ENCODE measurements around the gene PSMC3IP. TPM values are rescaled to one million over a fixed set of nuclear protein-coding genes. Genes with fewer than 3 reads are reported as not detected.
"Not testable (repeated sequence)": the region's sequence is repeated elsewhere in the genome, so short reads cannot be mapped to it uniquely, and the experiment has no call there.

Gene PSMC3IP
- 10 to 100 TPM; 31.7 to 40.7 TPM for total RNA-seq

- ATAC-seq (replicated peaks in 1 of 2), result peak; percentile 95 to 97
- Mint-ChIP-seq H3K9me3 (no peaks in the 10 kb centered on the region), H3K27me3 (ENCODE audit: low read depth) (no peaks in the 10 kb centered on the region), H3K4me3 (peak within 1 kb of the TSS; percentile 92 to 96), H3K27ac (peak within 1 kb of the TSS; percentile 97), H3K36me3 (ENCODE audit: insufficient read depth in 2 of 2) (peaks cover 15 to 24% of the 10 kb centered on the region in 2 donors), H3K4me1 (ENCODE audit: low read depth) (peaks cover 55% of the 10 kb centered on the region)
- peak; percentile 96 to 97 for DNase-seq
These were observed at the start of gene PSMC3IP for GRCh38 chr17:42577532-42578281. TSS of gene PSMC3IP (minus strand) at chr17:42577729. CDS start at chr17:42577686, 43 bp downstream.

- no peak overlapping the region for H3K4me3 Mint-ChIP-seq
- ATAC-seq (replicated peaks in 1 of 2) (no peak), DNase-seq (no peak)
- no peaks in the 10 kb centered on the region for H3K36me3 Mint-ChIP-seq (ENCODE audit: insufficient read depth in 2 of 2)
- H3K9me3 Mint-ChIP-seq, result no peaks in the 10 kb centered on the region
- no peak overlapping the region for H3K27ac Mint-ChIP-seq
- H3K4me1 Mint-ChIP-seq (ENCODE audit: low read depth), result peaks cover 2% of the 10 kb centered on the region
- no peaks in the 10 kb centered on the region for H3K27me3 Mint-ChIP-seq (ENCODE audit: low read depth)
These were observed 46.4 kb upstream of the PSMC3IP start for GRCh38 chr17:42623732-42624596.

GRCh38 chr17:42623271-42623670, 45.7 kb upstream of the PSMC3IP start:
- H3K4me1 Mint-ChIP-seq (ENCODE audit: low read depth), result peaks cover 9% of the 10 kb centered on the region
- H3K27me3 Mint-ChIP-seq (ENCODE audit: low read depth), result no peaks in the 10 kb centered on the region
- ATAC-seq (replicated peaks in 1 of 2) (no peak), DNase-seq (no peak)
- no peak overlapping the region for H3K27ac Mint-ChIP-seq
- no peaks in the 10 kb centered on the region for H3K9me3 Mint-ChIP-seq
- no peaks in the 10 kb centered on the region for H3K36me3 Mint-ChIP-seq (ENCODE audit: insufficient read depth in 2 of 2)
- H3K4me3 Mint-ChIP-seq, result no peak overlapping the region

GRCh38 chr17:42621987-42622386, 44.5 kb upstream of the PSMC3IP start:
- ATAC-seq (replicated peaks in 1 of 2); H3K27me3 Mint-ChIP-seq (ENCODE audit: low read depth); H3K9me3 Mint-ChIP-seq; H3K36me3 Mint-ChIP-seq (ENCODE audit: insufficient read depth in 2 of 2); DNase-seq; H3K27ac Mint-ChIP-seq; H3K4me3 Mint-ChIP-seq: not testable (repeated sequence)
- H3K4me1 Mint-ChIP-seq (ENCODE audit: low read depth), result peaks cover 16% of the 10 kb centered on the region

- H3K27ac Mint-ChIP-seq, result no peak overlapping the region
- DNase-seq (no peak), ATAC-seq (replicated peaks in 1 of 2) (no peak)
- H3K4me3 Mint-ChIP-seq, result no peak overlapping the region
- no peaks in the 10 kb centered on the region for H3K27me3 Mint-ChIP-seq (ENCODE audit: low read depth)
- H3K9me3 Mint-ChIP-seq, result no peaks in the 10 kb centered on the region
- H3K4me1 Mint-ChIP-seq (ENCODE audit: low read depth), result peaks cover 16% of the 10 kb centered on the region
- H3K36me3 Mint-ChIP-seq (ENCODE audit: insufficient read depth in 2 of 2), result peaks cover 0 to 14% of the 10 kb centered on the region in 2 donors
These were observed 41.1 kb upstream of the PSMC3IP start for GRCh38 chr17:42618442-42619150.

GRCh38 chr17:42617956-42618431, 40.5 kb upstream of the PSMC3IP start:
- no peaks in the 10 kb centered on the region for H3K9me3 Mint-ChIP-seq
- H3K4me1 Mint-ChIP-seq (ENCODE audit: low read depth), result peaks cover 16% of the 10 kb centered on the region
- no peak for DNase-seq
- H3K27ac Mint-ChIP-seq, result no peak overlapping the region
- no peaks in the 10 kb centered on the region for H3K27me3 Mint-ChIP-seq (ENCODE audit: low read depth)
- no peak overlapping the region for H3K4me3 Mint-ChIP-seq
- H3K36me3 Mint-ChIP-seq (ENCODE audit: insufficient read depth in 2 of 2), result peaks cover 0 to 16% of the 10 kb centered on the region in 2 donors
- no peak for ATAC-seq (replicated peaks in 1 of 2)

GRCh38 chr17:42613699-42614295, 36.3 kb upstream of the PSMC3IP start:
- no peak for ATAC-seq (replicated peaks in 1 of 2)
- Mint-ChIP-seq H3K4me1 (ENCODE audit: low read depth) (peaks cover 16% of the 10 kb centered on the region), H3K4me3 (no peak overlapping the region), H3K9me3 (no peaks in the 10 kb centered on the region), H3K36me3 (ENCODE audit: insufficient read depth in 2 of 2) (peaks cover 2 to 20% of the 10 kb centered on the region in 2 donors), H3K27me3 (ENCODE audit: low read depth) (no peaks in the 10 kb centered on the region), H3K27ac (no peak overlapping the region)
- no peak for DNase-seq

GRCh38 chr17:42612013-42612412, 34.5 kb upstream of the PSMC3IP start:
- H3K36me3 Mint-ChIP-seq (ENCODE audit: insufficient read depth in 2 of 2), result peaks cover 5 to 22% of the 10 kb centered on the region in 2 donors
- H3K27ac Mint-ChIP-seq, result no peak overlapping the region
- ATAC-seq (replicated peaks in 1 of 2) (no peak), DNase-seq (no peak)
- no peak overlapping the region for H3K4me3 Mint-ChIP-seq
- H3K4me1 Mint-ChIP-seq (ENCODE audit: low read depth), result peaks cover 17% of the 10 kb centered on the region
- no peaks in the 10 kb centered on the region for H3K27me3 Mint-ChIP-seq (ENCODE audit: low read depth)
- no peaks in the 10 kb centered on the region for H3K9me3 Mint-ChIP-seq

- Mint-ChIP-seq H3K4me3 (peak overlapping the region; percentile 98 to 100), H3K27ac (peak overlapping the region; percentile 69), H3K4me1 (ENCODE audit: low read depth) (peaks cover 36% of the 10 kb centered on the region), H3K36me3 (ENCODE audit: insufficient read depth in 2 of 2) (peaks cover 5 to 17% of the 10 kb centered on the region in 2 donors)
- ATAC-seq (replicated peaks in 1 of 2), result peak; percentile 0 to 10
- not testable (repeated sequence) for H3K9me3 Mint-ChIP-seq; H3K27me3 Mint-ChIP-seq (ENCODE audit: low read depth)
- DNase-seq, result peak in 1 of 2 donors; percentile 27
These were observed 32.6 kb upstream of the PSMC3IP start for GRCh38 chr17:42609814-42610801.

- ATAC-seq (replicated peaks in 1 of 2), result peak; percentile 93 to 94
- no peaks in the 10 kb centered on the region for H3K27me3 Mint-ChIP-seq (ENCODE audit: low read depth)
These were observed 31.8 kb upstream of the PSMC3IP start, which contains the start of the genes RETREG3 and TUBG1 for GRCh38 chr17:42609182-42609813. TSS of gene RETREG3 (minus strand) at chr17:42609374. CDS start at chr17:42609324, 50 bp downstream. TSS of gene TUBG1 (plus strand) at chr17:42609683. CDS start at chr17:42609738, 55 bp downstream.

More at GRCh38 chr17:42609182-42609813, 31.8 kb upstream of the PSMC3IP start, which contains the start of the genes RETREG3 and TUBG1:
- Mint-ChIP-seq H3K4me3 (peak within 1 kb of the TSS; percentile 98 to 100), H3K27ac (peak within 1 kb of the TSS; percentile 94), H3K36me3 (ENCODE audit: insufficient read depth in 2 of 2) (peaks cover 5 to 11% of the 10 kb centered on the region in 2 donors), H3K4me1 (ENCODE audit: low read depth) (peaks cover 44% of the 10 kb centered on the region), H3K9me3 (no peaks in the 10 kb centered on the region)
- peak; percentile 99 to 100 for DNase-seq
